C4-2B (cell line): ENCODE results near the gene PNPLA7.
"Not testable (repeated sequence)": the region's sequence is repeated elsewhere in the genome, so short reads cannot be mapped to it uniquely, and the experiment has no call there.

Experiments
- H3K27ac ChIP-seq: fragments of 450-650 bp; 2 replicates; pipeline ENCODE4 v1.5.1; 2017
- CTCF ChIP-seq: fragments of 450-650 bp; conservative IDR thresholded peaks from 2 replicates; pipeline ENCODE4 v1.5.1; 2017; ENCODE audit warnings: mild to moderate bottlenecking
- ZFX ChIP-seq: fragments of 450-650 bp; IDR thresholded peaks from 2 replicates; pipeline ENCODE4 v1.6.1; 2017

Gene PNPLA7

GRCh38 chr9:137544176-137544760, 5.9 kb downstream of the PNPLA7 start:
- H3K27ac ChIP-seq = no peak overlapping the region
- no peak for TF ChIP-seq ZFX
- no peak for TF ChIP-seq CTCF

GRCh38 chr9:137543237-137543963, 6.8 kb downstream of the PNPLA7 start:
- TF ChIP-seq ZFX (no peak), CTCF (no peak)
- no peak overlapping the region for H3K27ac ChIP-seq

- no peak overlapping the region for H3K27ac ChIP-seq
- TF ChIP-seq CTCF = no peak
- no peak for TF ChIP-seq ZFX
Observed at GRCh38 chr9:137542486-137542885, 7.7 kb downstream of the PNPLA7 start.

GRCh38 chr9:137540536-137540935, 9.7 kb downstream of the PNPLA7 start:
- TF ChIP-seq ZFX (no peak), CTCF (no peak)
- no peak overlapping the region for H3K27ac ChIP-seq

GRCh38 chr9:137538058-137538457, 12.1 kb downstream of the PNPLA7 start:
- TF ChIP-seq ZFX (no peak), CTCF (no peak)
- H3K27ac ChIP-seq = no peak overlapping the region

DNA sequence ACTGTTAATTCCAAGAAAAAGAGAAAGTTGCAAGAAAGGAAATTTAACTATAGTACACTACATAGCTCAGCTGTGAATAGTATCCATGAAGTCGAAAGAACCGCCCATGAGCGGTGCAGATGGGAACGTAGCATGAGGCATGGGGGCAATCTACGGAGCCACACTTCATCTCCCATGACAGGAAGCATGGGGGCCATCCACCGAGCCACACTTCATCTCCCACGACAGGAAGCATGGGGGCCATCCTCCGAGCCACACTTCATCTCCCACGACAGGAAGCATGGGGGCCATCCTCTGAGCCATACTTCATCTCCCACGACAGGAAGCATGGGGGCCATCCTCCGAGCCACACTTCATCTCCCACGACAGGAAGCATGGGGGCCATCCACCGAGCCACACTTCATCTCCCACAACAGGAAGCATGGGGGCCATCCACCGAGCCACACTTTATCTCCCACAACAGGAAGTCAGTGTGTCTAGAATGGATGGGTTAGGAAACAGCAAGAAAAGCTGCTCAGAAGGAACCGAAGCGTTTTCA, 13.5 kb downstream of the PNPLA7 start:
- not testable (repeated sequence) for H3K27ac ChIP-seq

- TF ChIP-seq ZFX = no peak
- no peak; the same call in 1 of the 2 replicates for TF ChIP-seq CTCF
Observed at GRCh38 chr9:137535120-137535428, 15.1 kb downstream of the PNPLA7 start.

More at GRCh38 chr9:137535120-137535428, 15.1 kb downstream of the PNPLA7 start:
- H3K27ac ChIP-seq = peak overlapping the region; percentile 28
